AG09319 (cell line): ENCODE measurements around the gene CIT.
A peak's percentile ranks its signal among the peaks of the same experiment; 100 is the strongest.
"Not testable (repeated sequence)": the region's sequence is repeated elsewhere in the genome, so short reads cannot be mapped to it uniquely, and the experiment has no call there.

Experiments used
- DNase-seq: peaks from one replicate; pipeline ENCODE4 v3.0.0-alpha.2; 2010; ENCODE audit warnings: low read depth; ENCODE audit errors: extremely low read depth
- CTCF ChIP-seq: IDR thresholded peaks from 2 replicates; pipeline ENCODE4 v1.5.1; 2011; ENCODE audit warnings: low read depth, mild to moderate bottlenecking, inconsistent platforms, low read length, moderate library complexity

CIT gene

GRCh38 chr12:119911182-119911581 lies 34.1 kb upstream of the CIT start:
- TF ChIP-seq CTCF = no peak
- DNase-seq = no peak

- no peak for TF ChIP-seq CTCF
- no peak for DNase-seq
Measured at GRCh38 chr12:119910586-119910985, 33.5 kb upstream of the CIT start.

- DNase-seq = peak; percentile 44
- TF ChIP-seq CTCF = no peak; the same call in none of the 2 replicates
Measured at GRCh38 chr12:119902084-119902509, 25.0 kb upstream of the CIT start.

- DNase-seq = no peak
- no peak for TF ChIP-seq CTCF
Measured at GRCh38 chr12:119901670-119902069, 24.6 kb upstream of the CIT start.

GRCh38 chr12:119894916-119895315 lies 17.8 kb upstream of the CIT start:
- TF ChIP-seq CTCF = no peak
- no peak for DNase-seq

GRCh38 chr12:119892611-119893010 lies 15.5 kb upstream of the CIT start:
- not testable (repeated sequence) for DNase-seq

- DNase-seq = no peak
- no peak for TF ChIP-seq CTCF
Measured at GRCh38 chr12:119885549-119885948, 8.4 kb upstream of the CIT start.

GRCh38 chr12:119883791-119884190 lies 6.7 kb upstream of the CIT start:
- not testable (repeated sequence) for DNase-seq

GRCh38 chr12:119883237-119883636 lies 6.1 kb upstream of the CIT start:
- TF ChIP-seq CTCF = no peak
- DNase-seq = no peak
